Prostate gland (tissue), 2 donors: ENCODE results near the gene LRRIQ1.
"Not testable (repeated sequence)": the region's sequence is repeated elsewhere in the genome, so short reads cannot be mapped to it uniquely, and the experiment has no call there.

ENCODE experiments used
- CTCF ChIP-seq, 4 experiments: fragments of 200-600 bp in 2 of 4; fragments of 450-650 bp in 2 of 4; sonication (generic) in 2 of 4; IDR thresholded peaks; 1 replicate in 3 of 4; 2 replicates in 1 of 4; pipeline ENCODE4 v1.5.1; 2016 to 2019; ENCODE audit warnings: antibody characterized with exemption in 4 of 4, mild to moderate bottlenecking in 2 of 4, moderate library complexity in 2 of 4
- POLR2A ChIP-seq: fragments of 450-650 bp; IDR thresholded peaks from one replicate; pipeline ENCODE4 v1.6.1; 2016; ENCODE audit warnings: antibody characterized with exemption, mild to moderate bottlenecking

GRCh38 chr12:85005047-85005446 is 31.1 kb upstream of the LRRIQ1 start:
- not testable (repeated sequence) for TF ChIP-seq CTCF (IDR thresholded peaks at IDR 0.05); POLR2A
